Hepatocyte (in vitro differentiated cells): ENCODE results near the gene MLX. TPM values are rescaled to one million over a fixed set of nuclear protein-coding genes. Genes with fewer than 3 reads are reported as not detected.

ENCODE experiments used
- DNase-seq: peaks from one replicate; pipeline ENCODE4 v3.0.0-alpha.2; 2016; ENCODE audit warnings: low spot score
- H2AFZ ChIP-seq: fragments of 200-600 bp; sonication (generic); 2 replicates; pipeline ENCODE4 v1.6.0; 2016; ENCODE audit warnings: antibody characterized with exemption, mild to moderate bottlenecking
- H3K27ac ChIP-seq: fragments of 200-600 bp; sonication (generic); 2 replicates; pipeline ENCODE4 v1.5.1; 2016; ENCODE audit warnings: mild to moderate bottlenecking
- H3K27me3 ChIP-seq: fragments of 200-600 bp; sonication (generic); 2 replicates; pipeline ENCODE4 v1.6.1; 2016
- H3K36me3 ChIP-seq: fragments of 200-600 bp; sonication (generic); replicated peaks from 2 replicates; pipeline ENCODE4 v1.5.1; 2016; ENCODE audit warnings: low read depth; ENCODE audit not compliant: insufficient read depth
- H3K4me1 ChIP-seq: fragments of 200-600 bp; sonication (generic); 2 replicates; pipeline ENCODE4 v1.5.1; 2016; ENCODE audit warnings: mild to moderate bottlenecking, moderate library complexity; ENCODE audit not compliant: insufficient read depth
- H3K4me2 ChIP-seq: fragments of 200-600 bp; sonication (generic); 2 replicates; pipeline ENCODE4 v1.6.0; 2016
- H3K4me3 ChIP-seq: fragments of 200-600 bp; sonication (generic); 2 replicates; pipeline ENCODE4 v1.5.1; 2016; ENCODE audit warnings: mild to moderate bottlenecking
- H3K79me2 ChIP-seq: fragments of 200-600 bp; sonication (generic); 2 replicates; pipeline ENCODE4 v1.6.0; 2017; ENCODE audit warnings: mild to moderate bottlenecking
- H3K9me2 ChIP-seq: fragments of 200-600 bp; sonication (generic); replicated peaks from 2 replicates; pipeline ENCODE4 v1.6.0; 2017; ENCODE audit warnings: mild to moderate bottlenecking; ENCODE audit not compliant: insufficient read depth
- H3K9me3 ChIP-seq: fragments of 200-600 bp; sonication (generic); 2 replicates; pipeline ENCODE4 v1.5.1; 2016; ENCODE audit warnings: low read depth, mild to moderate bottlenecking
- H4K20me1 ChIP-seq: fragments of 200-600 bp; sonication (generic); 2 replicates; pipeline ENCODE4 v1.6.0; 2016; ENCODE audit warnings: mild to moderate bottlenecking; ENCODE audit not compliant: insufficient read depth, poor library complexity, severe bottlenecking
- CTCF ChIP-seq: fragments of 200-600 bp; sonication (generic); IDR thresholded peaks from 2 replicates; pipeline ENCODE4 v1.5.1; 2016; ENCODE audit warnings: antibody characterized with exemption, mild to moderate bottlenecking; ENCODE audit not compliant: poor library complexity
- EZH2 ChIP-seq: fragments of 200-600 bp; sonication (generic); IDR thresholded peaks from 2 replicates; pipeline ENCODE4 v1.6.1; 2016; ENCODE audit warnings: antibody characterized with exemption, mild to moderate bottlenecking, borderline replicate concordance
- EZH2phosphoT487 ChIP-seq: fragments of 200-600 bp; sonication (generic); IDR thresholded peaks from one replicate; pipeline ENCODE4 v1.6.1; 2018; ENCODE audit warnings: antibody characterized with exemption, mild to moderate bottlenecking, low read depth, moderate library complexity; ENCODE audit not compliant: unreplicated experiment, severe bottlenecking
- WGBS: methylation state at CpG from one replicate; pipeline ENCODE4 v1.1.6; 2016; ENCODE audit warnings: low lambda C conversion rate; ENCODE audit errors: missing lambda C conversion rate; 5-methylcytosine and 5-hydroxymethylcytosine counted together
- polyA plus RNA-seq: library from polyadenylated mRNA; unstranded; fragments of >200 nt; fragmentation: Nextera tagmentation; extraction: Ambion mirVana; gene quantifications from 2 replicates; pipeline ENCODE4 v1.2.1, GENCODE V29; 2016
- total RNA-seq: library from RNA; depleted of rRNA; stranded (reverse); fragments of >200 nt; gene quantifications from 2 replicates; pipeline ENCODE4 v1.2.3, GENCODE V29; 2014

Gene MLX
- total and polyA plus RNA-seq, 2 experiments from 2014 or later, result 29.7 to 39.5 TPM

- Histone ChIP-seq H3K79me2 (peaks cover 10% of the 10 kb centered on the region), H3K27me3 (no peaks in the 10 kb centered on the region), H4K20me1 (no peaks in the 10 kb centered on the region), H2AFZ (no peak overlapping the region), H3K36me3 (no peaks in the 10 kb centered on the region), H3K27ac (peak overlapping the region; percentile 3), H3K9me2 (no peaks in the 10 kb centered on the region), H3K4me3 (peak overlapping the region; percentile 18), H3K9me3 (no peaks in the 10 kb centered on the region), H3K4me2 (peak overlapping the region; percentile 85), H3K4me1 (peaks cover 4% of the 10 kb centered on the region)
- no peak for DNase-seq
- TF ChIP-seq EZH2phosphoT487 (no peak), CTCF (no peak), EZH2 (no peak)
- WGBS, result 13% methylated on average over 13 of the region's 18 CpGs
These were observed 10.2 kb downstream of the MLX start for GRCh38 chr17:42577140-42577531.

GRCh38 chr17:42577532-42578281 is 10.8 kb downstream of the MLX start, which contains the start of gene PSMC3IP:
TSS of gene PSMC3IP (minus strand) at chr17:42577729. CDS start at chr17:42577686, 43 bp downstream.
- no peaks in the 10 kb centered on the region for H3K9me3 ChIP-seq
- no peaks in the 10 kb centered on the region for H3K9me2 ChIP-seq
- peak; percentile 96 for DNase-seq
- no peaks in the 10 kb centered on the region for H3K36me3 ChIP-seq
- H3K79me2 ChIP-seq, result peaks cover 7% of the 10 kb centered on the region
- H3K27me3 ChIP-seq, result no peaks in the 10 kb centered on the region
- no peaks in the 10 kb centered on the region for H4K20me1 ChIP-seq
- peak within 1 kb of the TSS; percentile 76 for H3K27ac ChIP-seq
- H3K4me1 ChIP-seq, result peaks cover 4% of the 10 kb centered on the region
- H2AFZ ChIP-seq, result peak within 1 kb of the TSS; percentile 54
- peak within 1 kb of the TSS; percentile 46 for H3K4me3 ChIP-seq
- H3K4me2 ChIP-seq, result peak within 1 kb of the TSS; percentile 85
- no peak for TF ChIP-seq EZH2
- peak; percentile 38 for TF ChIP-seq CTCF
- WGBS, result 1% methylated on average over 52 of the region's 52 CpGs

GRCh38 chr17:42578282-42578869 is 11.5 kb downstream of the MLX start:
- Histone ChIP-seq H3K4me1 (peaks cover 4% of the 10 kb centered on the region), H3K4me2 (peak overlapping the region; percentile 85), H2AFZ (peak overlapping the region; percentile 54), H3K9me3 (no peaks in the 10 kb centered on the region), H3K9me2 (no peaks in the 10 kb centered on the region), H3K27me3 (no peaks in the 10 kb centered on the region), H3K79me2 (peaks cover 7% of the 10 kb centered on the region), H3K4me3 (peak overlapping the region; percentile 46), H3K36me3 (no peaks in the 10 kb centered on the region), H4K20me1 (no peaks in the 10 kb centered on the region), H3K27ac (peak overlapping the region; percentile 76)
- 2% methylated on average over 20 of the region's 20 CpGs for WGBS
- DNase-seq, result peak; percentile 87
- no peak for TF ChIP-seq EZH2
- TF ChIP-seq EZH2phosphoT487, result no peak
- TF ChIP-seq CTCF, result peak; percentile 74
